ENCODE measurements around the gene MTHFD2.
"Not testable (repeated sequence)": the region's sequence is repeated elsewhere in the genome, so short reads cannot be mapped to it uniquely, and the experiment has no call there.

Gene MTHFD2

DNA sequence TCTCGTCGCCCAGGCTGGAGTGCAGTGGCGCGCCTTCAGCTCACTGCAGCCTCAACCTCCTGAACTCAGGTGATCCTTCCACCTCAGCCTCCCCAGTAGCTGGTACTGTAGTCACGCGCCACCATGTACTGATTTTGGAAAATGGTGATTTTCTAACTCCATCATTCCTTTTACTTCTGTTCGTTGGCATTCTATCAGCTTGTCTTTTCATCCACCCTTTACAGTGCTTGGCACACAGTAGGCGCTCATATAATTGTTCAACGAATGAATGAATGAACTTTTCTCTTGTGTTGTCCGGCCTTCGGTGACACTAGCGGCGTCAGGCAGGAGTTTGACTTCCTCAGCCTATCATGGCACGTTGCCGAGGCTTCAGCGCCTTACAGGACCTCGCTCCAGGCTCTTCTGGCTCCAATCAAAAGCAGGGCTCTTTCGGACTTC, 373 bp upstream of the MTHFD2 start:
- no peak for DNase-seq (ENCODE audit: low read depth)

DNA sequence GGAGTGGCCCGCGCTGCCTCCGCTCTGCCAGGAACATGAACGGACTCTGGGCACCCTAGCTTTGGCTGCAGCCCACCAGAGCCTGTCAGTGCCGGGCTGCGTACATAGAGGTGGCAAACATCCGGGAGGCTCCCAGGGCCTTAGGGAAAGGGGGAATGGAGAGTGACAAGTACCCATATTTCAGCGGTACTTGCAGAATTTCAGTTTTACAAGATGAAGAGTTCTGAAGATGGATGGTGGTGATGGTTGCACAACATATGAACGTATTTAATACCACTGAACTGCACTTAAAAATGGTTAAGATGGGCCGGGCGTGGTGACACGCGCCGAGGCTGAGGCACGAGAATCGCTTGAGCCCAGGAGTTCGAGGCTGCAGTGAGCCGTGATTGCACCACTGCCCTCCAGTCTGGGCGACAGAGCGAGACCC, 873 bp downstream of the MTHFD2 start:
- DNase-seq (ENCODE audit: low read depth): no peak

DNA sequence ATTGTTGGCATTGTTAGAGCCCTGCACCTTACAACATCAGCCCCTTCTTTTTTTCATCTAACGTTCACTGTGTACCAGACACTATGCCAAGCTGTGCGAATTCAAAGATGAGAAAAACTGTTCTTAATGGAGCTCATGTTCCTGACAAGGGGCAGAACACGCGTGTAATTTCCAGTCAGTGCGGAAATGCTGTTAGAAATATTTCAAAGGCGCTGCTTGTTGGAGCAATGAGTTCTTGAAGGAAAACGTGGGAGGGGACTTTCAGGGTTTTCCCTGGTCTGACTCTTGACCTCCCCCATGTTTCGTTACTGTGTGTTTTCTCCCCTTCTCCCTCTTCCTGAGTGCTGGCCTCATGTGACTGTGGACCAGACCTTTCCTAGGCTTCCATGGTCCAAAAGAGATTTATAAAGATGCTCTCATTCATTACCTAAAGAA, 1.5 kb downstream of the MTHFD2 start:
- DNase-seq (ENCODE audit: low read depth): no peak

DNA sequence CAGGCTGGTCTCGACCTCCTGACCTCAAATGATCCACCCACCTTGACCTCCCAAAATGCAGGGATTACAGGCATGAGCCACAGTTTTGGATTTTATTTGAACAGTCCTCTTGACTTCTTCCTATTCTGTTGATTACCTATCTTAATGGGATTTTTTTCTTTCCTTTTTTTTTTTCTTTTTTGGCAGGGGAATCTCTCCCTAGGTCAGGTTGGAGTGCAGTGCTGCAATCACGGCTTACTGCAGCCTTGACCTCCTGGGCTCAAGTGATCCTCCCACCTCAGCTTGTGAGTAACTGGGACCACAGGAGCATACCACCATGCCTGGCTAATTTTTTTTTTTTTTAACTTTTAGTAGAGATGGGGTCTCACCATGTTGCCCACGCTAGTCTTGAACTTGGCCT, 2.8 kb downstream of the MTHFD2 start:
- no peak for DNase-seq (ENCODE audit: low read depth)

DNA sequence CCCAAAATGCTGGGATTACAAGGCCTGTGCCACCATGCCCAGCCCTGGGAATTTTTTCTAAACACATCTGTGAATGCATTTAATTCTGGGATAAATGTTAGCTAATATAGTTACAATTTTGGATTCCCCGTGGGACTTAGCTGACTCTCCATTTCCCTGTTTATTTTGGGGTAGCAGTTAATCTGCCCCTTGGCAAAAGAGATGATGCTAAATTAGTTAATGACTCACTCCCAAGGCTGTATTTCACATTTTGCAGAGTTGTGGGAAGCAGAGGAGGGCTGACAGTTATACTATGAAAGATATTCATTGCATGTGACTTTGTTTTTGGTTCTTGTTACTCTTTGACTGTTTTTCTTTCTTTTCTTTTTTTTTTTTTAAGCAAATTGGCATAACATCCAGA, 3.2 kb downstream of the MTHFD2 start:
- peak; percentile 70 for DNase-seq (ENCODE audit: low read depth)

DNA sequence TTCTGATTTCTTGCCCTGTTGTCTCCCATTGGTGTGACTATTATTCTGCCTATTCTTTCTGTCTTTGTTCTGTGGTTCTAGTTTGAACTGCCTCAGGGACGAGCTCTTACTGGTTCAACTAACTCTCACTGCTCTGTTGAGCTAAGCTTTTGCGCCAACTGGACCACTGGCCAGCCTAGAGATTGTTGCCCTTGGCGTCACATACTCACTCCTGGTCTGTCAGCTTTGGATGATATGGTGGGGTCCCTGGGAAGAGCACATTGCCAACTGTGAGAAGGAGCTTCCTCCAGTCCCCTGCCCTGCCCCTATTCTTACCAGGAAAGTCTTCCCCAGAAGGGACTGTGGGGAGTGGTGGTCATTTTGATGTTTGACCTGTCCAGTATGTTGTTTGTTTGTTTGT, 6.0 kb downstream of the MTHFD2 start:
- no peak for DNase-seq (ENCODE audit: low read depth)

DNA sequence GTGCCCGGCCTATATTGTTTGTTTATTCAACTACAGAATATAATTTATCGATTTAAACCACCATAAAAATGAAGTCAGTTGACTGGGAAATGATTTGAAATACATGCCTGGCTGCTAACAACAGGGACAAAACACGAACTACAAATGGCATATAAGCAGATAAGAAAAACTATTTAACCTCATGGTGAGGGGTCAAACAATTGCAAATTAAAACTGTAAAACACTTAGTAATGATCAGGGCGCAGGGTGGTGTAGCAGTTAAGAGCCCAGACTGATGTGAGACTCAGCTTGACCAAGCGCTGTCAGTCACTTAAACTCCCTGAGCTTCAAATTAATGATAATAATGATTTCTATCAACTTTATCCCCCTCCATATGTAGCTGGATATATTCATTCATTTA, 6.7 kb downstream of the MTHFD2 start:
- DNase-seq (ENCODE audit: low read depth): no peak

DNA sequence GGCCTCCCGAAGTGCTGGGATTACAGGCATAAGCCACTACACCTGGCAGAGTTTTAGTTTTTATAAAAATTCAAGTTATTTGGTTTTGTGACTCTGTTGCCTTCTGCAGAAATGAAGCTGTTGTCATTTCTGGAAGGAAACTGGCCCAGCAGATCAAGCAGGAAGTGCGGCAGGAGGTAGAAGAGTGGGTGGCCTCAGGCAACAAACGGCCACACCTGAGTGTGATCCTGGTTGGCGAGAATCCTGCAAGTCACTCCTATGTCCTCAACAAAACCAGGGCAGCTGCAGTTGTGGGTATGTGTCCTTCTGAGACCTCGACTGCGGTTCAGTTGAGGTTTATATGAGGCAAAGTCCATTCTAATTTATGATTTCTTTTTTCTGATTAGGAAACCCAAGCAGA, 7.2 kb downstream of the MTHFD2 start:
- no peak for DNase-seq (ENCODE audit: low read depth)

DNA sequence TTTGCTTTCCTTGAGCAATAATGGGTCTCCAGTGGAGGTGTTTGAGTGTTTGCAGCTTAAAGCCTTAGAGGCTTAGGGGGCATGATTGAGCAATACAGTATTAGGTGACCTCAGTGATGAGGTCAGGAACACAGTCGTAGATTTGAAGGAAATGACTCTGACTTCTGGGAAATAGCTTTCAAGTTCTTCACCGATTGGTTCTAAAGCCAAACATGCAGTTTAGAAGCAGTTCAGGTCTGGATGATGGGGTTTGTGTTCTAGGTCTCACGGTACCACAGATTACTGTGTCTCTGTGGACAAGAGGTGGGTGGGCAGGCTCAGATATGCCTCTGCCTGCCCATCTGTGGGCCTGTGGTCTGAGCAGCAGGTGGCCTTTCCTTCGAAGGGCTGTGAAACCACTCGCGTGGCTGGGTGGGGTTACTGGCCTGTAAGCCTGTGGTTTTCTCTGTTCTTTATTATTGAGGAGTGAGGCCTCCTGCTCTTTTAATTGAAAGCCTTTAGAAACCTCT, 7.8 kb downstream of the MTHFD2 start:
- DNase-seq (ENCODE audit: low read depth): no peak

DNA sequence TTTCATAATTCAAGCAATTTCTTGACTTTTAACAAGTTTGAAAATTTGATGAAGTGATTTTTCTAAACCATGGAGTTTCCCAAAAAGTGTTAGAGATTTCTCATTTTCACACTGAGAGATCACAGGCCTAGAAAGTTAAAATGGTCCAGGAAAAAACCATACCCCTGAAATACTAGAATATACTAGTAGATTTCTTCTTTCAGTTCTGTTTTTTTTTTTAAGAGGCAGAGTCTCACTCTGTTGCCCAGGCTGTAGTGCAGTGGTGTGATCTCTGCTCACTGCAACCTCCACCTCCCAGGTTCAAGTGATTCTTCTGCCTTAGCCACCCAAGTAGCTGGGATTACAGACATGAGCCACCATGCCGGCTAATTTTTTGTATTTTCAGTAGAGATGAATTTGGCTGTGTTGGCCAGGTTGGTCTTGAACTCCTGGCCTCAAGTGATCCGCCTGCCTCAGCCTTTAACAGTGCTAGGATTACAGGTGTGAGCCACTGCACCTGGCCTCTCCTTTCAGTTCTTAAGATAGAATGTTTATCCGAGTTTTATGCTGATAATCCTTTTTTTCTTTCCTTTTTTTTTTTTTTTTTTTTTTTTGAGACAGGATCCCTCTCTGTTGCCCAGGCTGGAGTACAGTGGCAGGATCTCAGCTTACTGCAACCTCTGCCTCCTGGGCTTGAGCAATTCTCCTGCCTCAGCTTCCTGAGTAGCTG, 14.4 kb downstream of the MTHFD2 start:
- DNase-seq (ENCODE audit: low read depth): no peak

DNA sequence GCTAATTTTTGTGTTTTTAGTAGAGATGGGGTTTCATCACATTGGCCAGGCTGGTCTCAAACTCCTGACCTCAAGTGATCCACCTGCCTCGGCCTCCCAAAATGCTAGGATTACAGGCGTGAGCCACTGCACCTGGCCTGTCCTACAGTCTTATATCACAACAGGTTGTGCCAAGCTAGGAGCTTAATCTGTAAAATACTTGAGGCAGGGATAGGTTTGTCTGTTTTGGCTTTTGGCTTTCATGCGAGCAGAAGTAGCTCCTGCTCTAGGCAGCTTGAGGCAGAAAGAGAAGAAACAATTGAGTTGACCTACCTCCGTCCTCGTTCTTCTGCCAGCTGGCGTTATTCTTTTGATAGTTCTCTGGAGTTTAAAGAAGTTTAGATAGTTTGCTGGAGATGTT, 17.4 kb downstream of the MTHFD2 start:
- DNase-seq (ENCODE audit: low read depth): not testable (repeated sequence)

DNA sequence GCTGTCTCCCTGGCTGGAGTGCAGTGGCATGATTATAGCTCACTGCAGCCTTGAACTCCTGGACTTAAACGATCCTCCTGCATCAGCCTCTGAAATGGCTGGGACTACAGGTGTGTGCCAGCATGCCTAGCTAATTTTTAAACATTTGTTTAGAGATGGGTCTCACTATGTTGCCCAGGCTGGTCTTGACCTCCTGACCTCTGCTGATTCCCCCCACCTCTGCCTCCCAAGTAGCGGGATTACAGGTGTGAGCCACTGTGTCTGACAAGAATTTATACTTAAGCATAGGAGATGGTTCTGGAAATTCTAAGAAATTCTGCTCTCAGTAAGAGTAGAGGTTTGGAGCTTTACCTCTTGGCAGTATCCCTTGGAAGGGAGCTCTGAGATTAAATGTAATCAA, 18.2 kb downstream of the MTHFD2 start:
- no peak for DNase-seq (ENCODE audit: low read depth)

DNA sequence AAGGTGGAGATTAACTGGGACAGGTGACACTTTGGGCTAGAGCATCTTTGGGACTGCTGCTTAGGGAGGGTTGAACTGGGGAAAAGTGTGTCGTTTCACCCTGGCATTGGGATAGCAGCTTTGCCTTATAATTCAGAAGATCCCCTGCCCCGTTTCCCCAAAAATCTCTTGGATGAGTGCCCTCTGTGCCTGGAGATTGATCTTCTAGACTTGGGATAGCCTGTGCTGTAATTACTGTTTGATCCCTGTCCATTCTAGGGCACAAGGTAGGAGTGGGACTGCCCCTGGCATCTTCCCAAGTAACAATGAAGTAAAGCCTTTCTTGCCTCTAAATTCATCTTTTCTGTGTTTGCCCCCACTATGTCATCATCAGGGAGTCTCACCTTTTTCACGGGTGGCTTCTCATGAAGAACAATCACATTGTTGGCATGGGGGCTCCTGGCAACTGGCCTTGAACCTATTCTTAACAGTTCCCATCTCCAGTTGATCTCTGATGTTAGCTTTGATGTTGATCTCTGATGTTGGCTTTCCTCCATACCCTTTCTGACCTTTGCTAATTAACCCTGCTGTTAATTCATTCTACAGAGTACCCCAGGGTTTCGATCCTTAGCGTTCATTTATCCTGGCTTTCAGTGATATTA, 21.6 kb downstream of the MTHFD2 start:
- no peak for DNase-seq (ENCODE audit: low read depth)

DNA sequence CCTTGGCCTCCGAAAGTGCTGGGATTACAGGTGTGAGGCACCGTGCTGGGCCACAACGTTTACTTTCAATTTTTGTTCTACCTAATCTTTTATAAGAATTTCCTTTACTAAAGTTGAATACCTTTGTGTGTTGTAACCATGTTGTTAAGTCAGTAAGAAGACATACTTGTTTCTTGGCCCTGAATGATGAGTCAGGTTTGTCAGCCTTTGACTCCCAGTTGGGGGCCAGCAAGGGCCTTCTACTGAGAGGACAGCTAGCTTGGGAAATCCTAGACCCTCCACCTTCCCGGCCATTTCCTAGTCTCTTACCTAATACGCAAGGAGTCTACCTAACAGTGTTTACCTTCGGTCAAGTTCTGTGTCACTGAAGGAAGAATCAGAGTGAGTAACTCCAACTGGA, 22.7 kb downstream of the MTHFD2 start:
- no peak for DNase-seq (ENCODE audit: low read depth)

DNA sequence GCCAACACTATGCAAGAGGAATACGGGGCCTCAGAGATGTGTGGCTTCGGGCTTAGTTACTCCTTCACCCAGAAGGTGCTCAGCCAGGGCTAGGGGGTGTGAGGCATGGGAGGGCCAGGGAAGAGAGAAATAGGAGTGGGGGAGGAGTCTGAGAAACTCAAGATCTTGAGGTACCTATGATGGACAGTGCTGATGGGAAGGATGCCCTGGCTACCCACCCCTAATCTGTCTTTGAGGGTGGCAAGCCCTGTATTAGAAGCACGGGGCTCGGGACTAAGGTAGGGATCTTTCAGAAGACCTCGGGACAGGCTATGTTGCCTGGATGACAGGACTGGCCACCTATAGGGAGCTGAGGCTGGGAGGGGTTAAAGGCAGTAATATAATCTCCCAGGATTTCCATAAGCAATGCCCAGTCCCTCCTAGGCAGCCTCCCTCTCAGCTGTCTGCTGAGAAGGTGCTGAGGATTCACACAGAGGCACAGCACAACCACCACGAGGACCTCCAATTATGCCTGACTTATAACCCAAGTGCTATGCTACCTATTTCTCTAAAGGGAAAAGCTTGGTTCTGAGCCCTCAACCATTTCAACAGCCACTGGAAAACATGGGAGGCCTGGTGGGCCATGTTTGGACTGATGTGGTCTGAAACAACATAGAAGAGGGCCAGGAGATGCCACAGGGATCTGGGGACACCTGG, 23.3 kb downstream of the MTHFD2 start:
- DNase-seq (ENCODE audit: low read depth): no peak

DNA sequence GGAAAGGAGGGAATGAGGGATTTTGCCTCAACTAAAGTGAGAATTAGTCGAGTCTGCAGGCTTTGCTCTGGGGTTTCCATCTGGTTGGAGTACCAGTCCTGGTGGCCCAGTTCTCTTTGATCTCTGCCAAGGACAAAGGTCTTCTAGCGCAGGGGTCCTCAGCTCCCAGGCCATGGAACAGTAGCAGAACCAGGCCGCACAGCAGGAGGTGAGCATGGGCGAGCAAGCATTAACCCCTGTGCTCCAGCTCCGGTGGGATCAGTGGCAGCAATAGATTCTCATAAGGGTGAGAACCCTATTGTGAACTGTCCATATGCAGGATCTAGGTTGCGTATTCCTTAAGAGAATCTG, 23.9 kb downstream of the MTHFD2 start:
- no peak for DNase-seq (ENCODE audit: low read depth)

DNA sequence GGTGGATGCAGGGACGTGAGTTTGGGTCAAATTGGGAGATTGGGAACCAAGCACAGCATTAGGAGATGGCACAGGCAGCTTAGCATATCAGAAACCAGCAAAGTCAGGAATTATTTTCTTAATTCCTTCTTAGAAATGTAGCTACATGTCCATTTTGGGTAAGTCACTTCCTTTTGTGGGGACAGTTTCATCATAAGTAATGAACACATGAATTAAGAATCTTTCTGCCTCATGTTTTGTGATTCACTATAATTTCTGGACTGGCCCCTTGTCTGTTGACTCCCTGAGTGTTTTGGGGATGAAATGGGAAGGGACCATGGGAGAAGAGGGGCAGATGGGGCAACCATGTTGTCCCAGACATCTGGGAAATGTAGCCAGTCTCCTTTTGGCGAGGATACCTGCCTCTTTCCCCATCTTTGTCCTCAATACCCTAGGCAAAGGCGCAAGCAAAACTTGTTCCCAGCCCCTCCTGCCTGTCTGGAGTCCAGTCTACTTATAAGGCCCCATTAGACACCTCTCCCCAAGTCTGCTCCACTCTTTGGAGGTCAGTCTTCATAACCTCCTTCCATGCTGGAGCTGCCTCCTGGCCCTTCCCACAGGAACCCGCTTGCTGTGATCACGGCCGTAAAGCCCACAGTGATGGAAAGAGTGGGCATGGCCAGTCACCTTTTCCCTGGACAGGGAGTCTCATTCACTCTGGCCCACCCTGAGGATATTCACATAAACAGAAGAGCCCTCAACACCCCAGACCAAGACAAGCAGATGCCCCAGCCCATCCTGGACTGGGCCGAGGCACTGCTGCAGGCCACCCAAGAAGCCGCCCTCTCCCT, 25.7 kb downstream of the MTHFD2 start:
- no peak for DNase-seq (ENCODE audit: low read depth)

DNA sequence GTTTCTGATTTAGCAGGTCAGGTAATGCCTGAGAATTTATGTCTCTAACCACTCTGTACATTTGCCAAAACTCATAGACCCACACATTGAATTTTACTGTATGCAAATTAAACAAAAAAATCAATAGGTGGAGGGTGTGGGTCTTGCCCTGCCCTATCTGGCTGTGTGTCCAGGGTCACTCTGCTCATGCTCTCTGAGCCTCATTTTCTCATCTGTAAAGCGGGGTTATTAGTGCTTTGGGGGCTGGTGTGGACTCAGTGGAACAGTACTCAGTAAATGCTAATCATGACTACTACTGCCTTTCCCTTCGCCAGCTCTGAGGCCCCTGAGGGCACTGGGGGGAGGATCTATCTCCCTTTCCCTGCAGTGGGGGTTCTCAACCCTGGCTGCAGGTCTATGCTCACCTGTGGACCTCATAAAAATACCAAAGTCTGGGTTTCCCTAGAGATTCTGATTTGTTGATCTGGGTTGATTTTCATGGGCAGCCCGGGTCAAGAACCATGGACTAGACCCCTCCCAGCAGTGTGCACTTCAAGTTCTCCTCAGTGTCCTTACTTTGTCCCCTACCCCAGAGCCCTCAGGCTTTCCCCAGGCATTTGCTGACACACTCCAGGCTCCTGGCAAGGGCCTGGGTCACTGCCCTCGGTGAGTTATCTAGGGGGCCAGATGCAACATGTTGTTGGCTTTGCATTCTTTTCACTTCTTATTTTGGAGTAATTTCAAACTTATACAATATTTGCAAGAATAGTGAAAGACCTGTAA, 27.5 kb downstream of the MTHFD2 start:
- DNase-seq (ENCODE audit: low read depth): no peak

DNA sequence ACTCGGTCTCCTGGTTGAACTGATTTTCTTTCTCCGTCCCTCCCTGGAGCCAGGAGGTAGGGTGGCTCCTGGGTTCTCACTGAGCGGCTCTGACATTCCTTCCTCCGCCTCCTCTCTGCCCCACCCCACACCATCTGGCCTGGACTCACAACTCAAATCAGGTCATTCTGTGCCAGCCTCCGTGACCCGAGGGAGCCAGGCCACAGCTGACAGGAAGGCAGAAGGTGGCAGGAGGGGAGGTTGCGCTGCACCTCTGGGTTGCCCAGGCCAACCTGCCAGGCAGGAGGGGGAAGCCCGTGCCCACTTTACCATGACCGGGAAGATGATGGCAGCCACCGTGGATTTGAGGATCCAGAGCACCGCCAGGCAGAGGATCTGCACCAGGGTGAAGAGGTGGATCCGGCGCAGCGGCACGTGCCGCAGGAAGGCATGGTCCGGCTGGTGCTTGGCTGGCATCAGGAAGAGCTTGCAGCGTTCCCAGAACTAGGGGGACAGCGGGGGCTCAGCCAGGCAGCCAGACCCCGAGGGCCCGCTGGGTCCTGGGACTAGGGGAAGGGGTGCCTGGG, 28.3 kb downstream of the MTHFD2 start:
- no peak for DNase-seq (ENCODE audit: low read depth)

DNA sequence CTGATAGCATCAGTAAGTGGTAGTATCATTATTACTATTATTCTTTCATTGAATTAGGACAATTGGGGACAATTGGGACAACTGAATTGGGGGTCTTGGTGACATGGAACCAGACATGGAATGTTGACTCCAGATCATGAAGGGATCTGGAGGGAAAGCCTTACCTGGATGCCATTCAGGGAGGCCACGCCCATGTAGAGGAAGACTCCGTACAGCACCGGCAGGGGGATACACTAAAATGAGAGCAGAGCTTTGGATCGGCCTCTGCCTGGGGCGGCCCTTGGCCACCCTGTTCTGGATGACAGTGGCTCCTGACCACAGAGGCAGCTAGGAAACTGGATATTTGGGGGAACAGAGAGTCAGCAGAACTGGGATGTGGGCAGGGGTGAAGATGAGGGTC, 29.2 kb downstream of the MTHFD2 start:
- no peak for DNase-seq (ENCODE audit: low read depth)

DNA sequence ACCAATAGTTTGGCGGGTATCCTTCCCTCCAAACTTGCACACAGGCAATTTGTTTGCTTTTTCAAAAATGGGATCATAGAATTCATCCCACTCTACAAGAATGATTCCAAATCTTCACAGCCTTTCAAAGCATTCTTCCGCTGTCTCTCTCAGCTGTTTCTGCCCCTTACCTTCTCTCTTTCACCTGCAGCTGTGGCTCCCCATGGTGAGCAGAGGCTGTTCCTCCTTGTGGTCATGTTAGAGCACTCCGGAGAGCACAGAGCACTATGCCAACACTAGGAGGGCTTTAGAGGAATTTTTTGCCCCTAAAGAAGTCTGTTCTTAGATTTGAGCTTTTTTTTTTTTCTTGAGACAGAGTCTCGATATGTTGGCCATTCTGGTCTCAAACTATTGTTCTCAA, 30.4 kb downstream of the MTHFD2 start:
- DNase-seq (ENCODE audit: low read depth): no peak

Measured in fibroblast of the conjunctiva (primary cell).